A673 (cell line): ENCODE measurements around the gene MAGI3. TPM values are rescaled to one million over a fixed set of nuclear protein-coding genes. Genes with fewer than 3 reads are reported as not detected.
"Not testable (repeated sequence)": the region's sequence is repeated elsewhere in the genome, so short reads cannot be mapped to it uniquely, and the experiment has no call there.

Source experiments
- BruUV-seq: library from RNA; stranded (reverse); fragments of 400-500 nt; replicated peaks from 2 replicates; lab custom pipeline; 2021; lab: Mats Ljungman, UMichigan
- CTCF ChIA-PET: fragments of 300-600 bp; sonication (Branson Sonifier 250); formaldehyde crosslinking; loops from one replicate; lab custom pipeline; 2022; ENCODE audit warnings: antibody characterized with exemption; lab: Charles Lee
- POLR2A ChIA-PET: fragments of 300-600 bp; sonication (Branson Sonifier 250); formaldehyde crosslinking; loops from one replicate; lab custom pipeline; 2022; ENCODE audit warnings: antibody characterized with exemption; ENCODE audit not compliant: low non-redundant PET; lab: Charles Lee
- DNase-seq: peaks from one replicate; pipeline ENCODE4 v3.0.0-alpha.2; 2015; ENCODE audit warnings: low spot score
- H3K27ac ChIP-seq: fragments of 200-600 bp; sonication (generic); 2 replicates; pipeline ENCODE4 v1.5.1; 2016; ENCODE audit warnings: mixed run types, low read depth, mild to moderate bottlenecking, mixed read lengths, antibody characterized with exemption, low read length; ENCODE audit not compliant: poor library complexity, severe bottlenecking
- H3K27me3 ChIP-seq: fragments of 200-600 bp; sonication (generic); replicated peaks from 2 replicates; pipeline ENCODE4 v1.6.1; 2017; ENCODE audit warnings: mixed run types, low read depth, mild to moderate bottlenecking, mixed read lengths, antibody characterized with exemption, low read length; ENCODE audit not compliant: insufficient read depth, poor library complexity
- H3K36me3 ChIP-seq: fragments of 200-600 bp; sonication (generic); 2 replicates; pipeline ENCODE4 v1.6.1; 2016; ENCODE audit warnings: mixed run types, mild to moderate bottlenecking, mixed read lengths, antibody characterized with exemption, low read length; ENCODE audit not compliant: insufficient read depth, poor library complexity, severe bottlenecking
- H3K4me1 ChIP-seq: fragments of 200-600 bp; sonication (generic); 2 replicates; pipeline ENCODE4 v1.6.1; 2017; ENCODE audit warnings: mixed run types, mild to moderate bottlenecking, mixed read lengths, antibody characterized with exemption, low read length; ENCODE audit not compliant: insufficient read depth, poor library complexity, severe bottlenecking
- H3K4me3 ChIP-seq: fragments of 200-600 bp; sonication (generic); 2 replicates; pipeline ENCODE4 v1.5.1; 2016; ENCODE audit warnings: low read depth, mixed run types, mild to moderate bottlenecking, mixed read lengths, low read length; ENCODE audit not compliant: poor library complexity, severe bottlenecking
- H3K9me3 ChIP-seq: fragments of 200-600 bp; sonication (generic); 2 replicates; pipeline ENCODE4 v1.6.1; 2016; ENCODE audit warnings: mixed run types, low read depth, mild to moderate bottlenecking, mixed read lengths, antibody characterized with exemption, low read length; ENCODE audit not compliant: poor library complexity, severe bottlenecking
- CTCF ChIP-seq: fragments of 300-800, 200-600 bp; sonication (generic); conservative IDR thresholded peaks from 2 replicates; pipeline ENCODE4 v1.5.1; 2017; ENCODE audit warnings: low read depth, mild to moderate bottlenecking, antibody characterized with exemption, low read length, moderate library complexity, mixed read lengths
- EZH2 ChIP-seq: fragments of 200-600 bp; sonication (generic); IDR thresholded peaks from 2 replicates; pipeline ENCODE4 v1.6.1; 2017; ENCODE audit warnings: borderline replicate concordance, low read depth, mild to moderate bottlenecking, mixed read lengths, antibody characterized with exemption, low read length; ENCODE audit not compliant: poor library complexity, severe bottlenecking
- intact Hi-C: fragments of 100-400 bp; cut with micrococcal nuclease; formaldehyde crosslinking; loops from one replicate; pipeline ENCODE4 v1.10.0; 2022; ENCODE audit not compliant: unreplicated experiment
- total RNA-seq: library from RNA; stranded (reverse); gene quantifications from 2 replicates; pipeline ENCODE4 v1.2.3, GENCODE V29; 2021

Gene MAGI3
- total RNA-seq, 1 experiment from 2014 or later: 5.1 TPM

DNA sequence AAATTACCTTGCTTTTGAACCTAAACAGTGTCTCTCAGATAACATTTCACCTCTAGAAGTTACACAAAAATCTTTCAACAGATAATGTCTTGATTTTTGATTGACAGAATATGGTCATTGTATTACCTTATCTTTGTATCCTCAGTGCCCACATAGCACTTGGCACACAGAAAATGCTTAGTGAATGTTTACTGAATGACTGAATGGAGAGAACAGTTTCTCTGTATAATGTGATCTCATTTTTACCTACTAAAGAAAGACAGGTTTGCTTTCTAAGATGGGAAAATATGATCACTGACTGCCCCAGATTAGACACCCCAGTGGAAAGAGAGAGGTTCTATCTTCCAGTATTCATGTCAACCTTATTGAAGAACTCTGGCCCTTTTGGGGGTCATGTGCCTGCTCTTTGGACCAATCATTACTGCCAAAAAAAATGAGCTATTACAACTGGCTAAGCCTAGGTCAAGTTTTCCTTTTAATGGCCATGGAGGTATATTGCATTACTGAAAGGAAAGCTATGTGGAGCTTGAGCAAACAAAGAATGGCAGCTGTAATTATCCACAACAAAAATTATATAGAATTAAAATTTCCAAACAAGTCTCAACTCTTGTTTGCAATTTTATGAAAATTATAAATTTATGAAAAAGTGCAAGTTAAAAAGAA, 117.4 kb downstream of the MAGI3 start:
- Histone ChIP-seq H3K36me3 (no peaks in the 10 kb centered on the region), H3K4me3 (no peak overlapping the region), H3K4me1 (no peaks in the 10 kb centered on the region), H3K9me3 (peaks cover 3% of the 10 kb centered on the region), H3K27ac (no peak overlapping the region), H3K27me3 (no peaks in the 10 kb centered on the region)
- intact Hi-C loops: no loop called here
- ChIA-PET POLR2A (no interaction called here), CTCF (no interaction called here)
- no peak for TF ChIP-seq CTCF
- no peak for DNase-seq
- no TSS peak for BruUV-seq

GRCh38 chr1:113508364-113509164, 118.2 kb downstream of the MAGI3 start:
- no peak overlapping the region for H3K4me3 ChIP-seq
- no peaks in the 10 kb centered on the region for H3K4me1 ChIP-seq
- no peaks in the 10 kb centered on the region for H3K27me3 ChIP-seq
- no peak for DNase-seq
- no TSS peak for BruUV-seq
- peaks cover 3% of the 10 kb centered on the region for H3K9me3 ChIP-seq
- ChIA-PET CTCF (no interaction called here), POLR2A (no interaction called here)
- intact Hi-C loops: no loop called here
- TF ChIP-seq CTCF (no peak), EZH2 (no peak)
- H3K36me3 ChIP-seq: no peaks in the 10 kb centered on the region
- no peak overlapping the region for H3K27ac ChIP-seq

DNA sequence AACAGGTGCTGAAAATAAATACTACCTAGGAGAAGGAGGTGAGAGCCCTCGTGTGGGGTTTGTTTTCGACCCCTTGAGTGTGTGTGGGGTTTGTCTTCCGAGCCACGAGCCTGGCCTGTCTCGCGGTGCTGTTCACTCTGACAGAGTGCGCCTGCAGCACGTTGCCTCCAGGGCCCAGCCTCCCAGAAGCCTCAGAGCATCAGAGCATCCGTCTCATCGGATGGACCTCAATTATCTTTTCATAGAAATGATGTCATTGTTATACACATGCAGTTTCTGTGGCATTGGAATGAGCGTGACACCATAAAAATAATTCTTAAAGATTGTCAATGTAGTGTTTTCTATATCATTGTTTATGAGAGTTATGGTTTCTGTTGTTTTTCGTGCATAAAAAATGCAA, 119.5 kb downstream of the MAGI3 start:
- H3K4me1 ChIP-seq, BruUV-seq, DNase-seq, H3K4me3 ChIP-seq, H3K9me3 ChIP-seq, H3K27ac ChIP-seq, H3K27me3 ChIP-seq, H3K36me3 ChIP-seq, CTCF ChIA-PET, POLR2A ChIA-PET, intact Hi-C loops: not testable (repeated sequence)
